Thymus (tissue), 11 donors: ENCODE results near the gene LRRC23. TPM values are rescaled to one million over a fixed set of nuclear protein-coding genes. Genes with fewer than 3 reads are reported as not detected.
"Not testable (repeated sequence)": the region's sequence is repeated elsewhere in the genome, so short reads cannot be mapped to it uniquely, and the experiment has no call there.

ENCODE experiments used
- DNase-seq, 9 donors: peaks; one replicate each; pipeline ENCODE4 v3.0.0-alpha.2; 2013; ENCODE audit warnings: low spot score in 9 of 9, low read depth in 6 of 9, missing footprints in 1 of 9
- H3K27ac ChIP-seq, 2 donors: one replicate each; pipeline ENCODE4 v1.5.1; 2013; ENCODE audit warnings: control low read depth in 1 of 2, low read depth in 1 of 2, low read length in 1 of 2, mild to moderate bottlenecking in 1 of 2, moderate library complexity in 1 of 2
- H3K27me3 ChIP-seq, 2 donors: one replicate each; pipeline ENCODE4 v1.5.1; 2013; ENCODE audit warnings: low read length in 1 of 2; ENCODE audit not compliant: control insufficient read depth in 2 of 2, insufficient read depth in 1 of 2
- H3K36me3 ChIP-seq, 2 donors: one replicate each; pipeline ENCODE4 v1.5.1; 2013; ENCODE audit warnings: low read length in 1 of 2, mild to moderate bottlenecking in 1 of 2, moderate library complexity in 1 of 2; ENCODE audit not compliant: control insufficient read depth in 2 of 2, insufficient read depth in 2 of 2
- H3K4me1 ChIP-seq, 2 donors: one replicate each; pipeline ENCODE4 v1.5.1; 2013; ENCODE audit warnings: low read length in 2 of 2; ENCODE audit not compliant: control insufficient read depth in 2 of 2, insufficient read depth in 2 of 2
- H3K4me3 ChIP-seq, 2 donors: one replicate each; pipeline ENCODE4 v1.5.1; 2013; ENCODE audit warnings: low read length in 2 of 2, control low read depth in 1 of 2, mild to moderate bottlenecking in 1 of 2
- H3K9me3 ChIP-seq, 2 donors: one replicate each; pipeline ENCODE4 v1.5.1; 2013; ENCODE audit warnings: low read length in 1 of 2, mild to moderate bottlenecking in 1 of 2; ENCODE audit not compliant: control insufficient read depth in 2 of 2, insufficient read depth in 1 of 2
- WGBS: extraction: QIAGEN DNeasy Blood & Tissue Kit; methylation state at CpG from one replicate; pipeline ENCODE4 v1.1.7; 2013; 5-methylcytosine and 5-hydroxymethylcytosine counted together
- polyA plus RNA-seq: library from polyadenylated mRNA; stranded (reverse); fragments of 200-250 nt; gene quantifications from one replicate; pipeline ENCODE4 v1.2.3, GENCODE V29; 2013
- total RNA-seq: library from RNA; stranded (reverse); fragments of 120-200 nt; gene quantifications from one replicate; pipeline ENCODE4 v1.2.4, GENCODE V29; 2013
- donor health status: healthy.

Gene LRRC23
- total and polyA plus RNA-seq, 2 donors = 6.2 to 11.5 TPM

- Histone ChIP-seq H3K4me1 (peaks cover 8 to 19% of the 10 kb centered on the region in 2 donors), H3K27me3 (no peaks in the 10 kb centered on the region), H3K36me3 (no peaks in the 10 kb centered on the region), H3K27ac (no peak overlapping the region), H3K9me3 (no peaks in the 10 kb centered on the region), H3K4me3 (no peak overlapping the region)
- DNase-seq = no peak
- 96% methylated on average over 3 of the region's 3 CpGs for WGBS
These were observed 10.3 kb upstream of the LRRC23 start for GRCh38 chr12:6894321-6894720.

- peaks cover 0 to 7% of the 10 kb centered on the region in 2 donors for H3K4me1 ChIP-seq
- WGBS = 97% methylated on average over 6 of the region's 6 CpGs
- DNase-seq = no peak
- no peaks in the 10 kb centered on the region for H3K9me3 ChIP-seq
- H3K4me3 ChIP-seq = no peak overlapping the region
- no peaks in the 10 kb centered on the region for H3K36me3 ChIP-seq
- no peak overlapping the region for H3K27ac ChIP-seq
- H3K27me3 ChIP-seq = no peaks in the 10 kb centered on the region
These were observed 7.7 kb upstream of the LRRC23 start for GRCh38 chr12:6896846-6897435.

- no peak for DNase-seq
- Histone ChIP-seq H3K9me3 (no peaks in the 10 kb centered on the region), H3K4me3 (no peak overlapping the region), H3K27ac (no peak overlapping the region), H3K36me3 (no peaks in the 10 kb centered on the region), H3K4me1 (peaks cover 4 to 7% of the 10 kb centered on the region in 2 donors), H3K27me3 (no peaks in the 10 kb centered on the region)
- whole genome bisulfite sequencing = 72% methylated on average over 5 of the region's 5 CpGs
These were observed 5.2 kb upstream of the LRRC23 start for GRCh38 chr12:6899427-6899826.

GRCh38 chr12:6899837-6900519 lies 4.6 kb upstream of the LRRC23 start:
- no peak overlapping the region for H3K4me3 ChIP-seq
- H3K4me1 ChIP-seq = peaks cover 8 to 11% of the 10 kb centered on the region in 2 donors
- no peak overlapping the region for H3K27ac ChIP-seq
- no peak for DNase-seq
- no peaks in the 10 kb centered on the region for H3K36me3 ChIP-seq
- no peaks in the 10 kb centered on the region for H3K9me3 ChIP-seq
- H3K27me3 ChIP-seq = no peaks in the 10 kb centered on the region
- 46% methylated on average over 10 of the region's 10 CpGs for WGBS

- Histone ChIP-seq H3K4me3 (no peak overlapping the region), H3K36me3 (no peaks in the 10 kb centered on the region), H3K9me3 (no peaks in the 10 kb centered on the region), H3K4me1 (peaks cover 10 to 16% of the 10 kb centered on the region in 2 donors), H3K27me3 (no peaks in the 10 kb centered on the region), H3K27ac (no peak overlapping the region)
- 95% methylated on average over 4 of the region's 4 CpGs for WGBS
- DNase-seq = no peak
These were observed 2.2 kb upstream of the LRRC23 start for GRCh38 chr12:6902448-6902847.

GRCh38 chr12:6903722-6904121 lies 900 bp upstream of the LRRC23 start:
- no peaks in the 10 kb centered on the region for H3K27me3 ChIP-seq
- no peak for DNase-seq
- H3K36me3 ChIP-seq = no peaks in the 10 kb centered on the region
- no peak overlapping the region for H3K4me3 ChIP-seq
- WGBS = 71% methylated on average over 1 of the region's 1 CpG
- no peaks in the 10 kb centered on the region for H3K9me3 ChIP-seq
- no peak overlapping the region for H3K27ac ChIP-seq
- peaks cover 10 to 16% of the 10 kb centered on the region in 2 donors for H3K4me1 ChIP-seq

GRCh38 chr12:6905414-6906040 lies 905 bp downstream of the LRRC23 start:
- no peak overlapping the region for H3K27ac ChIP-seq
- WGBS = 91% methylated on average over 5 of the region's 5 CpGs
- H3K36me3 ChIP-seq = no peaks in the 10 kb centered on the region
- H3K27me3 ChIP-seq = no peaks in the 10 kb centered on the region
- peaks cover 10 to 13% of the 10 kb centered on the region in 2 donors for H3K4me1 ChIP-seq
- peak overlapping the region in 1 of 2 donors; percentile 77 for H3K4me3 ChIP-seq
- H3K9me3 ChIP-seq = no peaks in the 10 kb centered on the region
- DNase-seq = no peak

- H3K36me3 ChIP-seq, H3K4me3 ChIP-seq, DNase-seq, H3K9me3 ChIP-seq, H3K27ac ChIP-seq: not testable (repeated sequence)
- Histone ChIP-seq H3K27me3 (peaks cover 0 to 13% of the 10 kb centered on the region in 2 donors), H3K4me1 (peaks cover 10 to 13% of the 10 kb centered on the region in 2 donors)
- 97% methylated on average over 11 of the region's 11 CpGs for WGBS
These were observed 3.5 kb downstream of the LRRC23 start for GRCh38 chr12:6908141-6908540.

- Histone ChIP-seq H3K4me1 (peaks cover 8 to 15% of the 10 kb centered on the region in 2 donors), H3K9me3 (no peaks in the 10 kb centered on the region), H3K27me3 (peaks cover 0 to 20% of the 10 kb centered on the region in 2 donors), H3K36me3 (no peaks in the 10 kb centered on the region), H3K27ac (no peak overlapping the region), H3K4me3 (no peak overlapping the region)
- 96% methylated on average over 4 of the region's 4 CpGs for WGBS
- no peak for DNase-seq
These were observed 5.0 kb downstream of the LRRC23 start for GRCh38 chr12:6909421-6910145.
